ENCODE measurements around the gene CFAP52.

DNA sequence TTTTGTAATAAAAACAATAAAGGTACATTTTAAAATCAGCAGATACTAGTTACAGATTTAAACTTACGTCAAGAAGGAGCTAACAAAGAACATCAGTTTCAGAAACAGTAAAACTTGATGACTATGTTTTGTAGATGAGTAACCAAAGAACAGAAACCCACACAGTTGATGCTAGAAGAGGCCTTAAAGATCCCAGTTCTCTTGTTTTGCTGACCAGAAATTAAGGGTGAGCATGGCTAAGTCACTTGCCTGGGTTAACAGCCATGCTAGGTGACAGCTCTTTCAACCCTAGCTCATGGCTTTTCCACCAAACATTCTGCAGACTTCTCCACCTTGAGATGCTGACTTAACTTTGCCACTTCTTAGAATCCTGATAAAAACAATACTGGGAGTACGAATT, 27.2 kb upstream of the CFAP52 start:
- TF ChIP-seq, protein P1, sequence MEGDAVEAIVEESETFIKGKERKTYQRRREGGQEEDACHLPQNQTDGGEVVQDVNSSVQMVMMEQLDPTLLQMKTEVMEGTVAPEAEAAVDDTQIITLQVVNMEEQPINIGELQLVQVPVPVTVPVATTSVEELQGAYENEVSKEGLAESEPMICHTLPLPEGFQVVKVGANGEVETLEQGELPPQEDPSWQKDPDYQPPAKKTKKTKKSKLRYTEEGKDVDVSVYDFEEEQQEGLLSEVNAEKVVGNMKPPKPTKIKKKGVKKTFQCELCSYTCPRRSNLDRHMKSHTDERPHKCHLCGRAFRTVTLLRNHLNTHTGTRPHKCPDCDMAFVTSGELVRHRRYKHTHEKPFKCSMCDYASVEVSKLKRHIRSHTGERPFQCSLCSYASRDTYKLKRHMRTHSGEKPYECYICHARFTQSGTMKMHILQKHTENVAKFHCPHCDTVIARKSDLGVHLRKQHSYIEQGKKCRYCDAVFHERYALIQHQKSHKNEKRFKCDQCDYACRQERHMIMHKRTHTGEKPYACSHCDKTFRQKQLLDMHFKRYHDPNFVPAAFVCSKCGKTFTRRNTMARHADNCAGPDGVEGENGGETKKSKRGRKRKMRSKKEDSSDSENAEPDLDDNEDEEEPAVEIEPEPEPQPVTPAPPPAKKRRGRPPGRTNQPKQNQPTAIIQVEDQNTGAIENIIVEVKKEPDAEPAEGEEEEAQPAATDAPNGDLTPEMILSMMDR (tag by site-specific recombination; IDR thresholded peaks at IDR 0.05), result no peak
- TF ChIP-seq, protein P2, sequence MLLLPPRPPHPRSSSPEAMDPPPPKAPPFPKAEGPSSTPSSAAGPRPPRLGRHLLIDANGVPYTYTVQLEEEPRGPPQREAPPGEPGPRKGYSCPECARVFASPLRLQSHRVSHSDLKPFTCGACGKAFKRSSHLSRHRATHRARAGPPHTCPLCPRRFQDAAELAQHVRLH (tag by site-specific recombination; IDR thresholded peaks at IDR 0.05), result no peak
- TF ChIP-seq HOXA7 (CRISPR knock-in tag; IDR thresholded peaks at IDR 0.05; ENCODE audit: borderline replicate concordance) (no peak), GLI2 (tag by site-specific recombination; IDR thresholded peaks at IDR 0.05; ENCODE audit: borderline replicate concordance, low read depth) (no peak), ZNF473 (tag by site-specific recombination; IDR thresholded peaks at IDR 0.05) (no peak), ZNF654 (tag by site-specific recombination; IDR thresholded peaks at IDR 0.05; ENCODE audit: low read depth) (no peak)
- TF ChIP-seq, protein P3, sequence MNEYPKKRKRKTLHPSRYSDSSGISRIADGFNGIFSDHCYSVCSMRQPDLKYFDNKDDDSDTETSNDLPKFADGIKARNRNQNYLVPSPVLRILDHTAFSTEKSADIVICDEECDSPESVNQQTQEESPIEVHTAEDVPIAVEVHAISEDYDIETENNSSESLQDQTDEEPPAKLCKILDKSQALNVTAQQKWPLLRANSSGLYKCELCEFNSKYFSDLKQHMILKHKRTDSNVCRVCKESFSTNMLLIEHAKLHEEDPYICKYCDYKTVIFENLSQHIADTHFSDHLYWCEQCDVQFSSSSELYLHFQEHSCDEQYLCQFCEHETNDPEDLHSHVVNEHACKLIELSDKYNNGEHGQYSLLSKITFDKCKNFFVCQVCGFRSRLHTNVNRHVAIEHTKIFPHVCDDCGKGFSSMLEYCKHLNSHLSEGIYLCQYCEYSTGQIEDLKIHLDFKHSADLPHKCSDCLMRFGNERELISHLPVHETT (tag by site-specific recombination; IDR thresholded peaks at IDR 0.05), result no peak

Measured in HEK293 (cell line).